DMS 273 treated with DMSO at 0.1 percent for 48 hours (cell line): ENCODE data around the gene LDB2.
"Not testable (repeated sequence)": the region's sequence is repeated elsewhere in the genome, so short reads cannot be mapped to it uniquely, and the experiment has no call there.

Experiments
- DNase-seq: peaks from one replicate; lab custom pipeline; 2025; lab: John Stamatoyannopoulos, UW

The LDB2 gene

DNA sequence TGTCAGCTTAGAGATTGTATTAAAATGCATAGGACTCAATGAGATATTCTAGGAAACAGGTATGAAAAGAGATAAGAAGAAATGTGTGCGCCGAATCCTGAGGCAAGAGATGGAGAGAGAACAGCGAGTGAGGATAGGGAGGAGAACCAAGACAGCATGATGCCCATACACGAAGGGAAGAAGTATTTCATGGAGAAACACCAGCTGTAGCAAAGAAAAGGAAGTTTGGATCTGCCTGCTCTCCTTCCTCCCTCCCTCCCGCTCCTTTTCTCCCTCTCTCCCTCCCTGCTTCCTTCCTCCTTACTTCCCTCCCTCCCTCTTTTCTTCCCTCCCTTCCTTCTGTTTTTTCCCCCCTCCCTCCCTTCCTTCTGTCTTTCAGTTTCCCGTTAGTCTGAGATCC is 353.6 kb downstream of the LDB2 start:
- no peak for DNase-seq

DNA sequence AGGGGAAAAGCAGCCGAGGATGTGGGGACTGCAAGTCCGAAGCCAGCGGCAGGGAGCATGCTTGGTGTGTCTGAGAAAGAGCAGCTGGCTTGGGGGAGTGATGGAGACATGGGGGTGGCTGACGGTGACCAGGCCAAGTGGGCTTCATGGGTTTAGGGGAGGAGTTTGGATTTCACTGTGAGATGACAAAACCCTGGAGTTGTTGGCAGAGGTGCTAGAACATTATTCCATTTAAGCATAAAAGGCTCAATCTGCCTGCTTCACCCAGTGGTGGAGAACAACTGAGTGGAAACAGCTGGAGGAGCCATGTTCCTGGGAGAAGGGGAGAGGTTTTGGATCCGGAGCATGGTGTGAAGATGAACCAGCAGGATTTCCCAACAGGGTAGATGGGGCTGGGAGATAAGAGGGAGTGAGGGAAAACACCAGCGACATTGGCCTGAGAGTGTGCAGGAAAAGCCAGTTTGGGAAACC is 354.2 kb downstream of the LDB2 start:
- no peak for DNase-seq

DNA sequence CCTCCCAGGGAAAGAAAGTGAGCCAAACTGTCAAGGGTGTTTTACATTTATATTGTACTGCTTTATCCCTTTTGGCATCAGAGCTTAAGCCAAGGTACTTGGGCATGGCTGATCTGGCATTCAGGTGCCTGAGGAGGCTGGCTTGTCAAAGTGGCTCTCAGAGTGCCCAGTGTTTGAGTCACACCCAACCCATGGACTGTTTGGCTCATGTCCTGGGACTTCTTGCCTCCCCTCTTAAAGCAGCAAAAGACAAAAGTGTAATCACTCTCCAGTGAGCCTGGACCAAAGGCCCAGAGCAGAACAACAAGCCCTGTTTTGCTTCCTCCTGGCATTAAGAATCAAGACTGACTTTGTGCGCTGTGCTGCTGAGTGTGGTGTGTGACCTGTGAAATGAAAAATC is 360.5 kb downstream of the LDB2 start:
- no peak for DNase-seq

DNA sequence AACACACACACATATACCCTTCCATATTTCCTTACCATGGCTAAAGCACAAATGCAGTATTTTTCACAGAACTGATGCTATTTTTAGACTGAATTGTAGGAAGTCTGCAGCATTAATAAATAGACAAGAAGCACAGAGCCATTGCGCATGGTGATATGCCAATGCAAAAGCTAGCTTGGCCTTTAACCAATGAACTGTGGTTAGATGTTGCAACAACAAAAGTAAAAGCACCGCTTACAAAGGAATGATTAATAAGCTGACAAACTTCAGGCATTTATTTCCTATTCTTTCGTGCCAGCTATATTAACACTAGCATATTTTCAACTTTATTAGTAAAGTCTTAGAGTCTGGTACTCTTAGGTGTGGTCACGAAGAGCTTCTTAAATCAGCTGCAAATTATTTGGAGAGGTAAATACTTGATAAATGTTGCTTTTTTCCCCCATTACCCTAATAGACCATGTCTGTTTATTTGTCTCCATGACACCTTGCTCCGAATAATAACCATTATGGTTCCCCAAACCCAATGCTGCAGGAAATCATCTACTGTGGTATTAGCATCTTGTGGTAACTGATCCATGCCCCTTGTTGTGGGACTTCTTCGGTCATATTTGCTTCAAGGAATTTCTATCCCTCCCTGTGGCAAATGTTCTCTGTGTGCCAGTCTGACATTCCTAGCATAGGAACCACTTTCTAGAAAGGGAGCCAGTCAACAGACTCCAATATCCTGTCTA is 366.0 kb downstream of the LDB2 start:
- no peak for DNase-seq

DNA sequence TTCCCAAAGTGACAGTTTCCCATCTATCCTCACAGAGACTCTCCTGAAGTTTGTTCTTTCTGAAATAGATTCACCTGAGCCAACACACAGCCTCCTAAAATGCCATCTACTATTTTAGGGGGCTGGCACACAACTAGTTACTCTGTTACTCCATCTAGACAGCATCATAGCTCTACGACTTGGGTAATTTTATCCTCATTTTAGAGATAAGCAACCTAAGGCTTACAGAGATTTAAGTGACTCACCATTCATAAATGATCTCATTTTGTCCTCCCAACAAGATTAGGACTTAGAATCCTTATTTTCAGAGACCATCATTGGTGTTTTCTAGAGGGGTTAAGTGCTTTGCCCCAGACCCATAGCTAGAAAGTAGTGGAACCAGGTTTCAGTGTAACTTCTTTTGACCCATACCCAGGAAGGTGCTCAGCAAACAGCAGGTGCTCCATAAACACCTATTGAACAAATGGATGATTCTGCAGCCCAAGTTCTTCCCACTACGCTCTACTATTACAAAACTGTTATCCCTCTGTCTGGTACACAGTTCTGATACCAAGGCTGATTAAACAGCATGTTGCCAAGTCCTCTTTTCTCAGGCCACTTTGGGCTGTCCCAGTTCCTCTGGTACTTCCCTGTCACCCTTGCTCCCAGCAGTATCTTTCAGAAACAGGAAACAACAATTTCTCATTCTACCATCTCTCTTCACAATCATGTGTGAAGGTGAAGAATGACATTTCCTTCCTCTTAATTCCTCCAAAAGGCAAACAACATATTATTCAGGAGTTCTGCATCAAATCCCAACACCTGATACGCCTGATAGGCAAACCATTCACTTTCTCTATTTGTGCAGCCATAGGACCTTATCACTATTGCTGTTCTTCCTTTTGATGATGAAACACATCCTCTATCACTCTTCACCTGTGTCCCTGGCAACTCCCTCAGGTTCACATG is 367.5 kb downstream of the LDB2 start:
- DNase-seq, result no peak

DNA sequence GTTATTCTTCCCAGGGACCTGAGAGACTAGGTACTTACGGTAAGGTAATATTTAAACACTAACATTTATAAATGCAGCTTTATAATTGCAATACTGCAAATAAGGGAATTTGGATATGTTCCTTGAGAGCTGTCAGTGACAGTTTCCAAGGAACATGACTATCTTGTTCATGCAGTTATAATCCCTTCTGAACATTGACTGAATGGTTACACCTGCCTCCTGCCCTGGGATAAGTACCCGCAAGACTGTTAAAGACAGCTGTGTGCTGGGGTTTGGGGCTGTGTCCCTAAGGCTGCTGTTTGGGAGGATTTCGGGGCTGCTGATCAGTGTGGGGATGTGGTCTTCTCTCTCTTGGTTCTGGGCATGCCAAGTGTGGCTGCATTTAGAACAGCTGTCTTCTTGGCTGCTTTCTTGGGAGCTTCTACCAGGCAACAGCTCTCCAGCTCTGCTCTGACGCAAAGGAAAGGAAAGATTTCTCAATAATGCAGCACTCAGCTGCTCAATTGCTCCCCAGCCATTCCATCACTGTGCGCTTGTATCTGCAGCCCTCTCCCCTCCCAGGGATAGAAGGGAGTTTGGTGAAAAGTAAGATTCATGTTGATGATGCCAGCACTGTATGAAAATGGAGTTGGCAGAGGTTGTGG is 373.4 kb downstream of the LDB2 start:
- DNase-seq, result no peak

DNA sequence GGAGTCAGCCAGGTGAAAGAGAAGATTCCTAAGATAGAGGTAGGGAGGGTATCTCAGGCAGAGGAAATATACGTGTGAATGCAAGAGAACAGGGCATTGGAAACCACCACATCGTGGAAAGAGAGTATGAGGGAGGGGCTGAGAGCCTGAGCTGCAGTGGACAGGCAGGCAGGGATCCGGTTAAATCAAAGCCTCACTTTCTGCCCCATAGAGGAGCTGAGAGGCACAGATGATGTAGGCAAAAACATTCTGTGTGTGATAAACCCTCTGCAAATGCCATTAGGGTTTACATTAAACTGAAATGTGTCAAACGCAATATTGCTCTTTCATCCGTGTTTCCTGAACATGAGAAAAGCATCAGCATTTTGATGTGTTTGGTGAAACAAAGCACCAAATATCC is 374.0 kb downstream of the LDB2 start:
- no peak for DNase-seq

DNA sequence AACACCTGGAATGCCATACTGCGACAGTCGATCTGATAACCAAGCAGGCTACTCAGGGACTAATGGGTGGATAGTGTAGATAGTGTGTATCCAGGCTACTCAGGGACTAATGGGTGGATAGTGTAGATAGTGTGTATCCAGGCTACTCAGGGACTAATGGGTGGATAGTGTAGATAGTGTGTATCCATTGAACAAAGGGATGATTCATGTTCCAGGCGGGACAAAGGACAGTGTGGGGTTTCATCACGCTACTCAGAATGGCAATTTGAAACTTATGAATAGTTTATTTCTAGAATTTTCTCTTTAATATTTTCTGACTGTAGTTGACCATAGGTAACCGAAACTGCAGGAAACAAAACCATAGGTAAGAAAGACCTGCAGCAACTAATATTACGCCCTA is 374.9 kb downstream of the LDB2 start:
- not testable (repeated sequence) for DNase-seq

DNA sequence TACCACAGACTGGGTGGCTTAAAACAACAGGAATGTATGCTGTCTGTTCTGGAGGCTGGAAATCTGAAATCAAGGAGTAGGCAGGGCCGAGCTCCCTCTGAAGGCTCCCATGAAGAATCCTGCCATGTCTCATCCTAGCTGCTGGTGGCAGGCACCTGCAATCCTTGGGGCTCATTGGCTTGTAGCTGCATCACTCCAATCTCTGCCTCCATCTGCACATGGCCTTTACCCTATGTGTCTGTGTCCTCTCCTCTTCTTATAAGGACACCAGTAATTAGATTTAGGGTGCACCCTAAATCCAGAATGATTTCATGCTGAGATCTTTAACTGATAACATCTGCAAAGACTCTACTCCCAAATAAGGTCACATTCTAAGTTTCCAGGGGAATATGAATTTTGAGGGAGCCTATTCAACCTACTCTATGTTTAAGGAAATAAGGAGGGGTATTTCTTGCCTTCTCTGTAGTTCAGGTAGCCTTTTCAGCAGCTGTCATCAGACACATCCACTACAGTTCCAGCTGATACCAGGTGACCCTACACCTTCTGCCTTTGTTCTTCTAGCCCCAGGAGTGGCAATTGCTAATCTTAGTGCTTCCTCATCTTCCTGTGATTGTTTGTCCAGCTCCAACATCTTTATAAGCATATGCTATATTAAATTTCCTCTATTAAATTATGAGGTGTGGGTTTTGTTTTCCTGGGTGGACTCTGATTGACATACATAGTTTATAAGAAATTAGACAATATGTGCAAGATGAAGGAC is 377.1 kb downstream of the LDB2 start:
- no peak for DNase-seq

DNA sequence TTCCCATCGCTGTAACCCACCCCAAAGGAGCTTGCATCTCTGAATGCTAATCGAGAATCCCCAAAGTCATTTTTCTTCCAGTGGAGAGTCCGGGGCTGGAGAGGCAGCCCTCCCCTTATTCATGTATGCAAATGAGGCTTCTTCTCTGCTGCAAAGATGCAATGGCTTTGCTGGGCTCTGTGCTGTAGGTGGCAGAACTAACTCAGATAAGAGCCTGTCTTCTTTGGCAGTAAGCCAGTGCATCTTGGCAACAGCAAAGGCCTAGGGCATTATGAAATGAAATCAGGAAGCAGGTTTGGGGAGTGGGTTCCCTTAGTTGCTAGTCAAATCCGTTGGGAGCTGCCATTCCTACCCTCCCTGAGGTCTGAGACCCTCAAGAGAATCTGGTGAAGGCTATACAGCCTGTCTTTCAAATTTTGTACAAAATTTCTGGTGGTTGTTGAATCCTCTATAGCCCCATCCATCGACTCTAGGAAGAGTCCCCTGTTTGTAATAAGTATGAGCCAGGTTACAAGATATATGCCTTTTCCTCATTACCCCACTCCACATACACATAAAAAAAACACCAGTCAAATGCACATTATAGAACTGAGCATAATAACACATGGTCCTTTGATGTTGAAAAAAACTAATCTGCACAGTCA is 381.5 kb downstream of the LDB2 start:
- peak; percentile 1 for DNase-seq

DNA sequence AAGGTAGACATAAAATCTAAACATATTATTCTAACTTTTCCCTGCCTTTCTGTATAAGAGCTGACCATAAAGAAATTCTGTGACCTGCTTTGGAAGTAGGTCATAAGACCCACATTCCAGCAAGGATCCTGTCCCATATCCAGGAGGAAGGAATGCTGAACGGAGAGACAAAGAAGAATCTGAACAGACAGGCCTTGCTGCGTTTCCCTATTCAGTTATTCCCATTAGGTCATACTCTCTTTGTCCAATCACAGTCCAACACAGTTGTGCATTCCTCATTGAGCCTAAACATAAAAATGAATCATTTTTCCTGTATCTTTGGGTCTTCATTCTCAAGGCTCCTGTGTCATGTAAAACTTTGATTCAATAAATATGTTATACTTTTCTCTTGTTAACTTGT is 384.6 kb downstream of the LDB2 start:
- DNase-seq, result no peak

DNA sequence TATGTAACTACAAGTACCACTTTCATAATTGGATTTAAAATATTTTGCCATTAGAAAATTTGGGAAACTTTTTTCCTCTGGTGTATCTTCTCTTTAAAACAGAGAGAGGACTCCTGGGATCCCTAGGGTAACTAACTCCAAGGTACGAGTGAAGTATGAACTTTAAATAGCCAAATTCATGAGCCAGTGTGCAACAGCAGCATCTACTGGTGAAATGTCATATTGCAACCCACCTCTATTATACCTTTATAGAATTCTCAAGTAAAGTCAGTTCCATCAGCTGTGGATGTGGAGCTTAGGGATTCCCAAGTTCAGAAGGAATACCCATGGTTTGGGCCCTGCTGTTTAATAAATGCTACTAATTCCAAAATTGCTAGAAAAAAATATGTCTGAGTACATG is 389.5 kb downstream of the LDB2 start:
- no peak for DNase-seq

DNA sequence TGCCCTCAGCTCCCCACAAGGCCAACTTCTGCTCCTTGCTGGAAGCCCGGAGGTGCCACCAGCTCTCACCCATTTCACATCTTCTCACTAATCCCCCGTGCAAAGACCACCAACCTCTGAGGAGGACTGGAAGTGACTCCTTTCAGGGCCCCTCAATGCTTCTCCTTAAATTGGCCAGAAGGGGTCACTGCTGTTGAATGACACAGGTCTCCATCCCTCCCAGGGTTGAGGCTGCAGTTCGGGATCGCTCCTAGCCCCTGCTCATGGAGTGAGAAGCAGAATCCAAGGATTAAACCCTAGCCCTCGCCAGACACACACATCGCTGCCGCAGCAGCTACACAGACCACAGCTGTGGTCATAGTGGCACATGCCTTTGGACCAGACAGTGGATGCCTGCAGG is 392.7 kb downstream of the LDB2 start:
- DNase-seq, result no peak

DNA sequence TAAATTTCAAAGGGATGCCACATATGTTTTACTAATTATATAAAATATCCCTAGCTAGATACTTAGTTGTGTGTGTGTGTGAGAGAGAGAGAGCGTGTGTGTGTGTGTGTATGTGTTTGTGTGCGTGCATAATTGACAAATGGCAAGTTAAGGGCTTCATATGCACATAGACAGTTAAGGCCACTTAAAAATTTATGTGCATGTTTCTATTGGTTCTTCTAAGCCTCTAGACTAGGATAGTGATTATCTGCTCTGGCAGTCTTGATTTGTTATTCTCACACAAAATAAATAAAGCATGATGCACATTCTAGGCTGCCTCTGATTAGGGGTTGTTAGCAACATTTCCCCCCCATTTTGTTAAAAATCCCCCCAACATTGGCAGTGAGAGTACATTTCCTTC is 393.2 kb downstream of the LDB2 start:
- DNase-seq, result no peak

DNA sequence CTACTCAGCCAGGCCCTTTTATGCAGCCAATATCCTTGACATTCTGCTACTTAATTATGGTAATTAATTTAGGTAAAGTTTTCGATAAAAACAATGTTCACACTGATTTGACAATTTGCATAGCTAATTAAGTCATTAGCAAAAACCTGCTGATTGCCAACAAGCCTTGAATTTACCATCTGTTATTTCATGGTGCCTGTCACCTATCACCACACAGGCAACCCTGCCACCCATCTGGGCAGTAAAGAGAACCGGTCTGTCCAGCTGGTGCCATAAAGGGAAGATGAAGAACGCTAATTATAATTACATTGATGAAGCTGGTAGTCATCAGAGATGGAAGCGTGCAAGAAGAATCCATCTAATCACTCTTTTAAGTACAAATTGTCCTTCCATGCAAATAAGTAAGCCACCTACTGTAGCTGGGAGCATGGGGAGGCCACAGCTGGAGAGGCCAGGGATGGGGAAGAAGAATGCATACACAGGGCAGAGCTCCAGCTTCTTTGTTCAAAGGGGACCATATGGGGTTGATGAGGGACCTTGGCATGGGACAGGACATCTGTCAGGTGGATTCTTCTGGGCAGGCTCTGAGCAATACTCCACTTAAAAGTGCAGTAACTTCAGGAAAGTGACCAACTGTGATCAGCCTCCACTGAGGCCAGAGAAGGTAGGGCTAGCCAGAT is 394.9 kb downstream of the LDB2 start:
- peak; percentile 44 for DNase-seq

DNA sequence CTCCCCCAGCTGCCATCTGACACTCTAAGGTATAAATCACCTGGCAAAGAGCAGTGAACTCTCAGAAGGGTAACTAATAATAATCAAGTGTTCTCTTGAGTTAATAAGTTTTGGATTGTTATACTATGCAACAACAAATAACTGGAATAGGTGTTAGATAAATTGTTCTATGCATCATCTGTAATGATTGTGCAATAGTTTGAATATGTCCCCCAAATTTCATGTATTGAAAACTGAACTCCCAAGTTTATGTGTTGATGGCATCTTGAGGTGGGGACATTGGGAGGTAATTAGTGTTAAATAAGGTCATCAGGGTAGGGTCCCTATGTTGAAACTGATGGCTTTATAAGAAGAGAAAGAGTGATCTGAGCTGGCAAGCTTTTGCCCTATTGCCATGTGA is 399.5 kb downstream of the LDB2 start:
- DNase-seq, result no peak

DNA sequence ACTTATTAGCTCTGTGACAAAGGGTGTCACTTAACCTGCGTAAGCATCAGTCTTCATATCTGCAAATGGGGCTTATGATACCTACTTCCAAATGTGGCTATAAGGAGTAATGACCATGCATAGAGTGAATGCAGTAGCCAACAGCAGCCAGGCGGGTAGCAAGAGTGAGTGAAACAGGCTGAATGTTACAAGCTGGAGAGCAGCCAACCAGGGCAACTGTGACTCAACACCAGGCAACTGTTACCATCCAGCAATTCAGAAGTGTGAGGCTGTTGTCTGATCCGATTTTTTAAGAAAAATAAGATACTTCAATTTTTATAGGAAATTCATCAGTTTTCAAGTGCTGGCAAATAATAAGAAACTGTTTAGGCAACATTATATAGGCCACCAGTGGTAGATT is 401.9 kb downstream of the LDB2 start:
- DNase-seq, result no peak

DNA sequence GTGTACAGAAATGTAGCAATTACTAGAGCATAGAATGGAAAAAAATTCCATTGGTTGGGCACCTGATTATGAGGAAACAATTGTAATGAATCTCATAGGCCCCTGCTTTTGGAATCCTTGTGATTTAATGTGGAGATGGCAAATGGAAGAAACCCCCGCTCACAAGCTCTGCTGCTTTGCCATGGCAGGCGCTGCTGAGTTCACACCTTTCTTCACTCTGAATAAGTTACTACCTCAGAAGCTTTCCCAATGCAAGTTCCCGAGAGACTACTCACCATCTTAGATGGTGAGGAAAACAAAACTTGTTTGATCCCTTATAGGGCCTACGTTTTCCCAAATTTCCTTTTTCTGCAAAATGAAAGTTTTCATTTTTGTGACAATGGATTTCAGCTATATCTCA is 405.6 kb downstream of the LDB2 start:
- DNase-seq, result no peak

DNA sequence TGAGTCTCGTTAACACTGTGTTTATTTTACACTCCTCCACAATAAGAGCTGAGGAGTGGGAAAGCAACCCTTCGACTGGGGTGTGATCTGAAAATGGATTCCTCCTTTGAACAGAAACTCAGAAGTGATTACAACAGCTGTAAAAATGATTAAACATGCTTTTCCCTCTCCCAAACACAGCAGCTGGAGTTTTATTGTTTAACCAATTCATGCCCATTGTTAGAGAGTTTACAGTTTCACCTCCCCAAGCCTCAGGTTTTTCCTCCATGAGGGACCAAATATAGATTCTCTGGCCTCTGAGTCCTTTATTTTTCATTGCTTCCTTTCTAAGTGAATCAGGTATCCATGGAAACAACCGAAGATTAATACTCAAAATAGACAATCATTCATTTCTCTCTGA is 409.2 kb downstream of the LDB2 start:
- no peak for DNase-seq

DNA sequence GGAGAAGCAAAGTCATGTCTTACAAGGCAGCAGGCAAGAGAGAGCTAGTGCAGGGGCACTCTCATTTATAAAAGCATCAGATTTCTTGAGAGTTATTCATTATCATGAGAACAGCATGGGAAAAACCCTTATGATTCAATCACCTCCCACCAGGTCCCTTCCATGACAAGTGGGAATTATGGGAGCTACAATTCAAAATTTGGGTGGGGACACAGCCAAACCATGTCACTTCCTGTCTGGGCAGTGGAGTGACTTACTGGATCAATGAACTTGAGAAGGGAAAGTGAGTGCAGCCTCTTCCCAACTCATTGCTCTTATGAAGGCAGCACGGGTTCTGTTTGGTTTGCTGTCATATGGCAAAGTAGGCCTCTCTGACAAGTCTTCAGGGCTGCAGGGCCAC is 410.4 kb downstream of the LDB2 start:
- DNase-seq, result no peak

DNA sequence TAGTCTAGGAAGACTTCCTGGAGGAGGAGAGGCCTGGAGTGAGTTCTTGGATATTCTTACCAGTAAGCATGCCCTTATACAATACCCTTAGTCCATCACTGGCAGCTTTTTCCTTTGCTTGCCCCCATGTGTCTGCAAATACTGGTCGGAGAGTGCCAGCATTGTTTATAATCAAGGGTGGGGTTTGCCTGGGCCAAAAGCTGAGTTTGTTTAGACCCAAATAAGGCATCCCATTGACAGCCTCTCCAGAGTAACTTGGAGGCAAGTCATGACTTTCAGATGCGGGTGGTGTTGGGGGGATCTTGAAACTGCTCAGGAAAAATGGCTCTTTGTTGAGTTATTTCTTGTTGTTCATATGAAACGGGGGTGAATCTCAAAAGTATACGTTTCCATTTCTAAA is 413.7 kb downstream of the LDB2 start:
- DNase-seq, result no peak
